ENCODE measurements around the gene SCYL2. TPM values are rescaled to one million over a fixed set of nuclear protein-coding genes. Genes with fewer than 3 reads are reported as not detected.

The SCYL2 gene
- total and polyA plus RNA-seq, 2 experiments from 2014 or later, result 15.0 to 57.5 TPM

DNA sequence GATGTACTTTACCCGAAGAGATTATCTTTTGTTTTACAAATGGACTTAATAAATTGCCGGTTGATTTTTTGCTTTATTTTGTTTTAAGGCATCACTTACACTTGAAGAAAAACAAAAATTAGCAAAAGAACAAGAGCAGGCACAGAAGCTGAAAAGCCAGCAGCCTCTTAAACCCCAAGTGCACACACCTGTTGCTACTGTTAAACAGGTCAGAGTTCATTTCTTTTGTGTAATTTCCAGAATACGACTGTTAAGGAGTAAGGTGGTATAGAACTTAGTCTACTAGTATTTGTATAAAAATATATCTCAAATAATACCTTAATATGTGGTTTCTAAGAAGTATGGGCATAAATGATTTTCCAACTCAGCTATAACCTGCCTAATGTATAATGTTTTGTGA is 70.3 kb downstream of the SCYL2 start:
- ATAC-seq, result no peak

More for the DNA sequence above, 70.3 kb downstream of the SCYL2 start:
- H3F3A ChIP-seq (replicated peaks; ENCODE audit: low read depth), result no peaks in the 10 kb centered on the region
- H3K36me3 Mint-ChIP-seq (ENCODE audit: low read depth), result peaks cover 14% of the 10 kb centered on the region; the same call in 2 of the 3 replicates
- no peaks in the 10 kb centered on the region for H3K79me2 ChIP-seq (replicated peaks; ENCODE audit: insufficient read depth)
- H3K9me3 Mint-ChIP-seq, result no peaks in the 10 kb centered on the region
- TF ChIP-seq CREB1 (CRISPR knock-in tag; IDR thresholded peaks at IDR 0.05; ENCODE audit: low read depth) (no peak), EZH2 (IDR thresholded peaks at IDR 0.05; ENCODE audit: low read depth, unreplicated experiment) (no peak), STAT1 (IDR thresholded peaks at IDR 0.05; ENCODE audit: unreplicated experiment) (no peak), JUNB (IDR thresholded peaks at IDR 0.05; ENCODE audit: unreplicated experiment) (no peak), ZNF331 (CRISPR knock-in tag; IDR thresholded peaks at IDR 0.05; ENCODE audit: low read depth) (no peak), NANOG (IDR thresholded peaks at IDR 0.05; ENCODE audit: borderline replicate concordance) (no peak), ZNF114 (CRISPR knock-in tag; IDR thresholded peaks at IDR 0.05) (no peak), POLR2AphosphoS5 (IDR thresholded peaks at IDR 0.05; ENCODE audit: low read depth) (no peak), EZH2phosphoT487 (IDR thresholded peaks at IDR 0.05; ENCODE audit: unreplicated experiment) (no peak)
- TF ChIP-seq, protein P1, sequence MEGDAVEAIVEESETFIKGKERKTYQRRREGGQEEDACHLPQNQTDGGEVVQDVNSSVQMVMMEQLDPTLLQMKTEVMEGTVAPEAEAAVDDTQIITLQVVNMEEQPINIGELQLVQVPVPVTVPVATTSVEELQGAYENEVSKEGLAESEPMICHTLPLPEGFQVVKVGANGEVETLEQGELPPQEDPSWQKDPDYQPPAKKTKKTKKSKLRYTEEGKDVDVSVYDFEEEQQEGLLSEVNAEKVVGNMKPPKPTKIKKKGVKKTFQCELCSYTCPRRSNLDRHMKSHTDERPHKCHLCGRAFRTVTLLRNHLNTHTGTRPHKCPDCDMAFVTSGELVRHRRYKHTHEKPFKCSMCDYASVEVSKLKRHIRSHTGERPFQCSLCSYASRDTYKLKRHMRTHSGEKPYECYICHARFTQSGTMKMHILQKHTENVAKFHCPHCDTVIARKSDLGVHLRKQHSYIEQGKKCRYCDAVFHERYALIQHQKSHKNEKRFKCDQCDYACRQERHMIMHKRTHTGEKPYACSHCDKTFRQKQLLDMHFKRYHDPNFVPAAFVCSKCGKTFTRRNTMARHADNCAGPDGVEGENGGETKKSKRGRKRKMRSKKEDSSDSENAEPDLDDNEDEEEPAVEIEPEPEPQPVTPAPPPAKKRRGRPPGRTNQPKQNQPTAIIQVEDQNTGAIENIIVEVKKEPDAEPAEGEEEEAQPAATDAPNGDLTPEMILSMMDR (conservative IDR thresholded peaks at IDR 0.05; ENCODE audit: low read depth in 2 of 2), result no peak
- TF ChIP-seq, protein P2, sequence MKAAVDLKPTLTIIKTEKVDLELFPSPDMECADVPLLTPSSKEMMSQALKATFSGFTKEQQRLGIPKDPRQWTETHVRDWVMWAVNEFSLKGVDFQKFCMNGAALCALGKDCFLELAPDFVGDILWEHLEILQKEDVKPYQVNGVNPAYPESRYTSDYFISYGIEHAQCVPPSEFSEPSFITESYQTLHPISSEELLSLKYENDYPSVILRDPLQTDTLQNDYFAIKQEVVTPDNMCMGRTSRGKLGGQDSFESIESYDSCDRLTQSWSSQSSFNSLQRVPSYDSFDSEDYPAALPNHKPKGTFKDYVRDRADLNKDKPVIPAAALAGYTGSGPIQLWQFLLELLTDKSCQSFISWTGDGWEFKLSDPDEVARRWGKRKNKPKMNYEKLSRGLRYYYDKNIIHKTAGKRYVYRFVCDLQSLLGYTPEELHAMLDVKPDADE (IDR thresholded peaks at IDR 0.05), result no peak
- TF ChIP-seq, protein P3, sequence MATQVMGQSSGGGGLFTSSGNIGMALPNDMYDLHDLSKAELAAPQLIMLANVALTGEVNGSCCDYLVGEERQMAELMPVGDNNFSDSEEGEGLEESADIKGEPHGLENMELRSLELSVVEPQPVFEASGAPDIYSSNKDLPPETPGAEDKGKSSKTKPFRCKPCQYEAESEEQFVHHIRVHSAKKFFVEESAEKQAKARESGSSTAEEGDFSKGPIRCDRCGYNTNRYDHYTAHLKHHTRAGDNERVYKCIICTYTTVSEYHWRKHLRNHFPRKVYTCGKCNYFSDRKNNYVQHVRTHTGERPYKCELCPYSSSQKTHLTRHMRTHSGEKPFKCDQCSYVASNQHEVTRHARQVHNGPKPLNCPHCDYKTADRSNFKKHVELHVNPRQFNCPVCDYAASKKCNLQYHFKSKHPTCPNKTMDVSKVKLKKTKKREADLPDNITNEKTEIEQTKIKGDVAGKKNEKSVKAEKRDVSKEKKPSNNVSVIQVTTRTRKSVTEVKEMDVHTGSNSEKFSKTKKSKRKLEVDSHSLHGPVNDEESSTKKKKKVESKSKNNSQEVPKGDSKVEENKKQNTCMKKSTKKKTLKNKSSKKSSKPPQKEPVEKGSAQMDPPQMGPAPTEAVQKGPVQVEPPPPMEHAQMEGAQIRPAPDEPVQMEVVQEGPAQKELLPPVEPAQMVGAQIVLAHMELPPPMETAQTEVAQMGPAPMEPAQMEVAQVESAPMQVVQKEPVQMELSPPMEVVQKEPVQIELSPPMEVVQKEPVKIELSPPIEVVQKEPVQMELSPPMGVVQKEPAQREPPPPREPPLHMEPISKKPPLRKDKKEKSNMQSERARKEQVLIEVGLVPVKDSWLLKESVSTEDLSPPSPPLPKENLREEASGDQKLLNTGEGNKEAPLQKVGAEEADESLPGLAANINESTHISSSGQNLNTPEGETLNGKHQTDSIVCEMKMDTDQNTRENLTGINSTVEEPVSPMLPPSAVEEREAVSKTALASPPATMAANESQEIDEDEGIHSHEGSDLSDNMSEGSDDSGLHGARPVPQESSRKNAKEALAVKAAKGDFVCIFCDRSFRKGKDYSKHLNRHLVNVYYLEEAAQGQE (IDR thresholded peaks at IDR 0.05; ENCODE audit: unreplicated experiment), result no peak
- TF ChIP-seq, protein P4, sequence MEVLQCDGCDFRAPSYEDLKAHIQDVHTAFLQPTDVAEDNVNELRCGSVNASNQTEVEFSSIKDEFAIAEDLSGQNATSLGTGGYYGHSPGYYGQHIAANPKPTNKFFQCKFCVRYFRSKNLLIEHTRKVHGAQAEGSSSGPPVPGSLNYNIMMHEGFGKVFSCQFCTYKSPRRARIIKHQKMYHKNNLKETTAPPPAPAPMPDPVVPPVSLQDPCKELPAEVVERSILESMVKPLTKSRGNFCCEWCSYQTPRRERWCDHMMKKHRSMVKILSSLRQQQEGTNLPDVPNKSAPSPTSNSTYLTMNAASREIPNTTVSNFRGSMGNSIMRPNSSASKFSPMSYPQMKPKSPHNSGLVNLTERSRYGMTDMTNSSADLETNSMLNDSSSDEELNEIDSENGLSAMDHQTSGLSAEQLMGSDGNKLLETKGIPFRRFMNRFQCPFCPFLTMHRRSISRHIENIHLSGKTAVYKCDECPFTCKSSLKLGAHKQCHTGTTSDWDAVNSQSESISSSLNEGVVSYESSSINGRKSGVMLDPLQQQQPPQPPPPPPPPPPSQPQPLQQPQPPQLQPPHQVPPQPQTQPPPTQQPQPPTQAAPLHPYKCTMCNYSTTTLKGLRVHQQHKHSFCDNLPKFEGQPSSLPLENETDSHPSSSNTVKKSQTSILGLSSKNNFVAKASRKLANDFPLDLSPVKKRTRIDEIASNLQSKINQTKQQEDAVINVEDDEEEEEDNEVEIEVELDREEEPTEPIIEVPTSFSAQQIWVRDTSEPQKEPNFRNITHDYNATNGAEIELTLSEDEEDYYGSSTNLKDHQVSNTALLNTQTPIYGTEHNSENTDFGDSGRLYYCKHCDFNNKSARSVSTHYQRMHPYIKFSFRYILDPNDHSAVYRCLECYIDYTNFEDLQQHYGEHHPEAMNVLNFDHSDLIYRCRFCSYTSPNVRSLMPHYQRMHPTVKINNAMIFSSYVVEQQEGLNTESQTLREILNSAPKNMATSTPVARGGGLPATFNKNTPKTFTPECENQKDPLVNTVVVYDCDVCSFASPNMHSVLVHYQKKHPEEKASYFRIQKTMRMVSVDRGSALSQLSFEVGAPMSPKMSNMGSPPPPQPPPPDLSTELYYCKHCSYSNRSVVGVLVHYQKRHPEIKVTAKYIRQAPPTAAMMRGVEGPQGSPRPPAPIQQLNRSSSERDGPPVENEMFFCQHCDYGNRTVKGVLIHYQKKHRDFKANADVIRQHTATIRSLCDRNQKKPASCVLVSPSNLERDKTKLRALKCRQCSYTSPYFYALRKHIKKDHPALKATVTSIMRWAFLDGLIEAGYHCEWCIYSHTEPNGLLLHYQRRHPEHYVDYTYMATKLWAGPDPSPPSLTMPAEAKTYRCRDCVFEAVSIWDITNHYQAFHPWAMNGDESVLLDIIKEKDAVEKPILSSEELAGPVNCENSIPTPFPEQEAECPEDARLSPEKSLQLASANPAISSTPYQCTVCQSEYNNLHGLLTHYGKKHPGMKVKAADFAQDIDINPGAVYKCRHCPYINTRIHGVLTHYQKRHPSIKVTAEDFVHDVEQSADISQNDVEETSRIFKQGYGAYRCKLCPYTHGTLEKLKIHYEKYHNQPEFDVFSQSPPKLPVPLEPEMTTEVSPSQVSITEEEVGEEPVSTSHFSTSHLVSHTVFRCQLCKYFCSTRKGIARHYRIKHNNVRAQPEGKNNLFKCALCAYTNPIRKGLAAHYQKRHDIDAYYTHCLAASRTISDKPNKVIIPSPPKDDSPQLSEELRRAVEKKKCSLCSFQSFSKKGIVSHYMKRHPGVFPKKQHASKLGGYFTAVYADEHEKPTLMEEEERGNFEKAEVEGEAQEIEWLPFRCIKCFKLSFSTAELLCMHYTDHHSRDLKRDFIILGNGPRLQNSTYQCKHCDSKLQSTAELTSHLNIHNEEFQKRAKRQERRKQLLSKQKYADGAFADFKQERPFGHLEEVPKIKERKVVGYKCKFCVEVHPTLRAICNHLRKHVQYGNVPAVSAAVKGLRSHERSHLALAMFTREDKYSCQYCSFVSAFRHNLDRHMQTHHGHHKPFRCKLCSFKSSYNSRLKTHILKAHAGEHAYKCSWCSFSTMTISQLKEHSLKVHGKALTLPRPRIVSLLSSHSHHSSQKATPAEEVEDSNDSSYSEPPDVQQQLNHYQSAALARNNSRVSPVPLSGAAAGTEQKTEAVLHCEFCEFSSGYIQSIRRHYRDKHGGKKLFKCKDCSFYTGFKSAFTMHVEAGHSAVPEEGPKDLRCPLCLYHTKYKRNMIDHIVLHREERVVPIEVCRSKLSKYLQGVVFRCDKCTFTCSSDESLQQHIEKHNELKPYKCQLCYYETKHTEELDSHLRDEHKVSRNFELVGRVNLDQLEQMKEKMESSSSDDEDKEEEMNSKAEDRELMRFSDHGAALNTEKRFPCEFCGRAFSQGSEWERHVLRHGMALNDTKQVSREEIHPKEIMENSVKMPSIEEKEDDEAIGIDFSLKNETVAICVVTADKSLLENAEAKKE (CRISPR knock-in tag; IDR thresholded peaks at IDR 0.05), result no peak
- DNase-seq (ENCODE audit: low spot score), result no peak
- H3K4me1 ChIP-seq (ENCODE audit: insufficient read depth), result 0 out of 2 replicates have a peak, but pooled peaks cover 4% of the 10 kb centered on the region
- no peak overlapping the region for H2AFZ ChIP-seq
- H3K4me3 Mint-ChIP-seq, result no peak overlapping the region
- no peak overlapping the region for H3K27ac Mint-ChIP-seq
- H3K36me3 ChIP-seq (ENCODE audit: insufficient read depth), result 0 out of 2 replicates have a peak, but pooled peaks cover 3% of the 10 kb centered on the region
- H3K9me2 ChIP-seq (ENCODE audit: insufficient read depth), result no peaks in the 10 kb centered on the region
- no peak overlapping the region for H3K27ac ChIP-seq (ENCODE audit: low read depth)
- no peaks in the 10 kb centered on the region for H3K27me3 ChIP-seq (ENCODE audit: insufficient read depth)
- no peaks in the 10 kb centered on the region for H3K27me3 Mint-ChIP-seq (ENCODE audit: insufficient read depth, low read depth, poor library complexity)
- no peak overlapping the region for H3K4me2 ChIP-seq
- H3K4me3 ChIP-seq, result no peak overlapping the region
- H3K4me1 Mint-ChIP-seq, result peaks cover 3% of the 10 kb centered on the region; the same call in 2 of the 3 replicates
- H4K20me1 ChIP-seq (replicated peaks; ENCODE audit: insufficient read depth), result no peaks in the 10 kb centered on the region

Data from GM23338 (cell line).